ENCODE data around the gene NTRK2.

DNA sequence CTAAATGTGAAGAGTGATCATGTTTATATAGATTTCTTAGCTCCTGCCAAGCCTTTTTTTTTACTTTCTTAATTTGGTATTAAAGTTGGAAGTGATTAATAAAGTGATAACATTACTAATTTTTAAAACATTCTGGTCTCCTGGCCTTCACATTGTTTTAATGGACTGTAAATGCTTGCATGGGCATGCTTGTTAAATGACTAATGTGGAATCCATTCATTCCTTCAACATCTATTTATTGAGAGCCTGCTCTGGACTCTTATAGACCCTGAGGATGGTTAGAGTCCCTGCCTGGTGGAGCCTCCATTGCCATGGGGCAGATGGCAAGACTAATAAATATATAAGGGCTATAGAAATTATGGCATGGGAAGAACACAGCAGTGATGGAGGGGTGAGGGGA, 103.5 kb downstream of the NTRK2 start:
- TF ChIP-seq, protein P1, sequence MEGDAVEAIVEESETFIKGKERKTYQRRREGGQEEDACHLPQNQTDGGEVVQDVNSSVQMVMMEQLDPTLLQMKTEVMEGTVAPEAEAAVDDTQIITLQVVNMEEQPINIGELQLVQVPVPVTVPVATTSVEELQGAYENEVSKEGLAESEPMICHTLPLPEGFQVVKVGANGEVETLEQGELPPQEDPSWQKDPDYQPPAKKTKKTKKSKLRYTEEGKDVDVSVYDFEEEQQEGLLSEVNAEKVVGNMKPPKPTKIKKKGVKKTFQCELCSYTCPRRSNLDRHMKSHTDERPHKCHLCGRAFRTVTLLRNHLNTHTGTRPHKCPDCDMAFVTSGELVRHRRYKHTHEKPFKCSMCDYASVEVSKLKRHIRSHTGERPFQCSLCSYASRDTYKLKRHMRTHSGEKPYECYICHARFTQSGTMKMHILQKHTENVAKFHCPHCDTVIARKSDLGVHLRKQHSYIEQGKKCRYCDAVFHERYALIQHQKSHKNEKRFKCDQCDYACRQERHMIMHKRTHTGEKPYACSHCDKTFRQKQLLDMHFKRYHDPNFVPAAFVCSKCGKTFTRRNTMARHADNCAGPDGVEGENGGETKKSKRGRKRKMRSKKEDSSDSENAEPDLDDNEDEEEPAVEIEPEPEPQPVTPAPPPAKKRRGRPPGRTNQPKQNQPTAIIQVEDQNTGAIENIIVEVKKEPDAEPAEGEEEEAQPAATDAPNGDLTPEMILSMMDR (conservative IDR thresholded peaks at IDR 0.05; ENCODE audit: low read length): no peak
- TF ChIP-seq EZH2phosphoT487 (IDR thresholded peaks at IDR 0.05; ENCODE audit: borderline replicate concordance): no peak

Data from Loucy (cell line).